Left kidney (tissue), 8 donors: Measurements from ENCODE around the gene MMEL1. TPM values are rescaled to one million over a fixed set of nuclear protein-coding genes. Genes with fewer than 3 reads are reported as not detected.
"Not testable (repeated sequence)": the region's sequence is repeated elsewhere in the genome, so short reads cannot be mapped to it uniquely, and the experiment has no call there.

Experiments
- DNase-seq: peaks from one replicate; pipeline ENCODE4 v3.0.0-alpha.2; 2013
- long read RNA-seq, 8 donors: transcript quantifications; one replicate each; lab custom pipeline, GENCODE V29; 2026
- polyA plus RNA-seq: library from polyadenylated mRNA; unstranded; fragments of 120-200 nt; gene quantifications from one replicate; pipeline ENCODE4 v1.2.1, GENCODE V29; 2013; ENCODE audit not compliant: insufficient read length

The MMEL1 gene
- polyA plus RNA-seq: 1.6 TPM
- long read RNA-seq, donor 1: 0 reads
- long read RNA-seq, donor 2: 0 reads
- long read RNA-seq, donor 3: 0 reads
- long read RNA-seq, donor 4: 0 reads
- long read RNA-seq, donor 5: 0 reads
- long read RNA-seq, donor 6: 0 reads
- long read RNA-seq, donor 7, partial matches to known transcripts: 0 of 7 reads
- long read RNA-seq, donor 7, other reads (novel, unspliced or antisense): 6 of 7 reads
- long read RNA-seq, donor 8: 0 reads

- DNase-seq: no peak
Measured at GRCh38 chr1:2632561-2633361, at the start of gene MMEL1. MMEL1 (minus strand) TSS chr1:2633016; CDS start chr1:2629484, 3,532 bp downstream.

DNA sequence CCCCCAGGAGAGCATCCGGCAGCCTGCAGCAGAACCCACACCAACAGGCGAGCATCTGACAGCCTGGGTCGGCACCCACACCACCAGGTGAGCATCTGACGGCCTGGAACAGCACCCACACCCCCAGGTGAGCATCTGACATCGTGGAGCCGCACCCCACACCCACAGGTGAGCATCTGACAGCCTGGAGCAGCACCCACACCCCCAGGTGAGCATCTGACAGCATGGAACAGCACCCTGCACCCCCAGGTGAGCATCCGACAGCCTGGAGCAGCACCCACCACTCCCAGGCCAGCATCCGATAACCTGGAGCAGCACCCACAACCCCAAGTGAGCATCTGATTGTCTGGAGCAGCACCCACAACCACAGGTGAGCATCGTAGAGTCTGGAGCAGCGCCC is 43.9 kb upstream of the MMEL1 start:
- not testable (repeated sequence) for DNase-seq

- DNase-seq: not testable (repeated sequence)
Measured at GRCh38 chr1:2671656-2672055, 38.8 kb upstream of the MMEL1 start.

GRCh38 chr1:2659806-2660205 is 27.0 kb upstream of the MMEL1 start:
- DNase-seq: not testable (repeated sequence)

DNA sequence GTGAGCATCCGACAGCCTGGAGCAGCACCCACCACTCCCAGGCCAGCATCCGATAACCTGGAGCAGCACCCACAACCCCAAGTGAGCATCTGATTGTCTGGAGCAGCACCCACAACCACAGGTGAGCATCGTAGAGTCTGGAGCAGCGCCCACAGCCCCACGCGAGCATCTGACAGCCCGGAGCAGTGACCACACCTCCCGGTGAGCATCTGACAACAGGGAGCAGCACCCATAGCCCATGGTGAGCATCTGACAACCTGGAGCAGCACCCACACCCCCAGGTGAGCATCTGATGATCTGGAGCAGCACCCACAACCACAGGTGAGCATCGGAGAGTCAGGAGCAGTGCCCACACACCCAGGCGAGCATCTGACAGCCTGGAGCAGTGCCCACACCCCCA is 25.1 kb upstream of the MMEL1 start:
- not testable (repeated sequence) for DNase-seq

- DNase-seq: not testable (repeated sequence)
Measured at GRCh38 chr1:2657124-2657523, 24.3 kb upstream of the MMEL1 start.

GRCh38 chr1:2655598-2656434 is 23.0 kb upstream of the MMEL1 start:
- not testable (repeated sequence) for DNase-seq

DNA sequence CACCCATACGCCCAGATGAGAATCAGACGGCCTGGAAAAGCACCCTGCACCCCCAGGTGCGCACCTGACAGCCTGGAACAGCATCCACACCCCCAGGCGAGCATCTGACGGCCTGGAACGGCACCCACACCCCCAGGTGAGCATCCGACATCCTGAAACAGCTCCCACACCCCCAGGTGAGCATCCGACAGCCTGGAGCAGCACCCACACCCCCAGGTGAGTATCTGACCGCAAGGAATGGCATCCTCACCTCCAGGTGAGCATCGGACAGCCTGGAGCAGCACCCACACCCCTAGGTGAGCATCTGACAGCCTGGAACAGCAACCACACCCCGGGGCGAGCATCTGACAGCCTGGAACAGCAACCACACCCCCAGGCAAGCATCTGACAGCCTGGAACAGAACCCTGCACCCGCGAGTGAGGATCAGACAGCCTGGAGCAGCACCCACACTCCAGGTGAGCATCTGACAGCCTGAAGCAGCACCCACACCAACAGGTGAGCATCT is 21.7 kb upstream of the MMEL1 start:
- DNase-seq: not testable (repeated sequence)

GRCh38 chr1:2653741-2654442 is 21.1 kb upstream of the MMEL1 start:
- not testable (repeated sequence) for DNase-seq

GRCh38 chr1:2652926-2653571 is 20.2 kb upstream of the MMEL1 start:
- DNase-seq: not testable (repeated sequence)

DNA sequence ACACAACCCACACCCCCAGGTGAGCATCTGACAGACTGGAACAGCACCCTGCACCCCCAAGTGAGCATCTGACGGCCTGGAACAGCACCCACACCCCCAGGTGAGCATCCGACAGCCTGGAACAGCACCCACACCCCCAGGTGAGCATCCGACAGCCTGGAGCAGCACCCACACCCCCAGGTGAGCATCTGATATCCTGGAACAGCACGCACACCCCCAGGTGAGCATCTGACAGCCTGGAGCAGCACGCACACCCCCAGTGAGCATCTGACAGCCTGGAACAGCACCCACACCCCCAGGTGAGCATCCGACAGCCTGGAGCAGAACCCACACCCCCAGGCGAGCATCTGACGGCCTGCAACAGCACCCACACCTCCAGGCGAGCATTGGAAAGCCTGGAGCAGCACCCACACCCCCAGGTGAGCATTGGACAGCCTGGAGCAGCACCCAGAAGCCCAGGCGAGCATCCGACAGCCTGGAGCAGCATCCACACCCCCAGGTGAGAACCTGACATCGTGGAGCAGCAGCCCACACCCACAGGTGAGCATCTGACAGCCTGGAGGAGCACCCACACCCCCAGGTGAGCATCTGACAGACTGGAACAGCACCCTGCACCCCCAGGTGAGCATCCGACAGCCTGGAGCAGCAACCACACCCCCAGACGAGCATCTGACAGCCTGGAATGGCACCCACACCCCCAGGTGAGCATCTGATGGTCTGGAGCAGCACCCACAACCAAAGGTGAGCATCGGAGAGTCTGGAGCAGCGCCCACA is 19.5 kb upstream of the MMEL1 start:
- not testable (repeated sequence) for DNase-seq

GRCh38 chr1:2650967-2651645 is 18.3 kb upstream of the MMEL1 start:
- DNase-seq: no peak

GRCh38 chr1:2646837-2647236 is 14.0 kb upstream of the MMEL1 start:
- DNase-seq: no peak

- DNase-seq: no peak
Measured at GRCh38 chr1:2645776-2646175, 13.0 kb upstream of the MMEL1 start.

GRCh38 chr1:2645143-2645542 is 12.3 kb upstream of the MMEL1 start:
- DNase-seq: no peak

- no peak for DNase-seq
Measured at GRCh38 chr1:2644591-2645101, 11.8 kb upstream of the MMEL1 start.

- DNase-seq: no peak
Measured at GRCh38 chr1:2644171-2644570, 11.4 kb upstream of the MMEL1 start.

DNA sequence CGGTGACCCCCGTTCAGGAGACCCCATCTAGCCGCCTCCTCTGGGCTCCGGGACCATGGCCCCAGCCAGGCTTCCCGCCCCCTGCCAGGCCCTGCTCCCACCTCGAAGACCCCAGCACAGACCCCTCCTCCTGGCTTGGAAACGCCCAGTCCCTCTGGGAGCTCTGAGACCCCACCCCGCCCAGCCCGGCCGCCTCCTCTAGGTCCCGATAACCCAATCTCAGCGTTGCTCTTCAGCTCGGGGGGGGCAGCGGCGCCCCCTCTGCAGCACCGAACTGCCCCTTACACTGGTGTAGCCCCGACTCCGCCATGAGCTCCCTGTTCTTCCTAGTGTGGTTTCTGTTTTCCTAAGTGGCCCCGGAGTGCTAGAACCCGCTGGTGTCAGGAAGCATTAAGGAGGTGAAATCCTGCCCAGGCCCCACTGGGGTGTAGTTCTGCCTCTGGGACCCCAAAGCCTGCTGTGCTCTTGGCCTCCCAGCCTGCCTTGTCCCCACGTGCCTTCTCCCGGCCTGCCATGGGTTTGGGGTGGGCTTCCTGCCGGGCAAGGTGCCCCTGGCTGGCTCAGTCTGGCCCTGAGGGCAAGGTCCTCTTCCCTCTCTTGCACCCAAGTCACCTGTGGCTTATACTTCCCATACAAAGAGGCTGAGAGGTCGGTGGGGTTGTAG is 10.7 kb upstream of the MMEL1 start:
- DNase-seq: no peak
